AG04450 (cell line): ENCODE results near the gene NAV1. TPM values are rescaled to one million over a fixed set of nuclear protein-coding genes. Genes with fewer than 3 reads are reported as not detected.
"Not testable (repeated sequence)": the region's sequence is repeated elsewhere in the genome, so short reads cannot be mapped to it uniquely, and the experiment has no call there.

Experiments used
- CTCF ChIA-PET: fragments of 300-600, 350-600 bp; formaldehyde crosslinking; extraction: SDS; loops from one replicate; lab custom pipeline; 2022; ENCODE audit warnings: antibody characterized with exemption, inconsistent platforms; lab: Charles Lee
- POLR2A ChIA-PET: fragments of 350-600 bp; formaldehyde crosslinking; extraction: SDS; loops from one replicate; lab custom pipeline; 2021; ENCODE audit warnings: antibody characterized with exemption, inconsistent platforms; lab: Yijun Ruan, JAX
- DNase-seq: peaks from one replicate; pipeline ENCODE4 v3.0.0-alpha.2; 2011; ENCODE audit warnings: low read depth, low spot score
- H3K27ac ChIP-seq: one replicate; pipeline ENCODE4 v1.5.1; 2012; ENCODE audit warnings: low read depth, low read length, control low read depth
- H3K27me3 ChIP-seq: one replicate; pipeline ENCODE4 v1.6.0; 2012; ENCODE audit warnings: low read length; ENCODE audit not compliant: control insufficient read depth, insufficient read depth
- H3K4me3 ChIP-seq: 2 replicates; pipeline ENCODE4 v1.5.1; 2011; ENCODE audit warnings: mild to moderate bottlenecking, low read depth, low read length, control low read depth
- H3K9me3 ChIP-seq: 2 replicates; pipeline ENCODE4 v1.5.1; 2012; ENCODE audit warnings: low read length; ENCODE audit not compliant: control insufficient read depth, insufficient read depth
- CTCF ChIP-seq: IDR thresholded peaks from 2 replicates; pipeline ENCODE4 v1.5.1; 2011; ENCODE audit warnings: low read depth, low read length, control low read depth, inconsistent platforms
- polyA plus RNA-seq: library from polyadenylated mRNA; depleted of rRNA; stranded (reverse); fragments of >200 nt; gene quantifications from 2 replicates; pipeline ENCODE4 v1.2.3, GENCODE V29; 2011

Gene NAV1
- polyA plus RNA-seq, 1 experiment: 17.5 TPM

GRCh38 chr1:201515895-201516294 lies 23.0 kb upstream of the NAV1 start:
- CTCF ChIA-PET: interaction anchor here (0.5 to 8.9 kb wide), 6 partner anchors 9 to 82 kb away, joined by 3 to 135 read pairs (median 4); partner anchors contain the start of gene CSRP1
- POLR2A ChIA-PET: no interaction called here
- DNase-seq: no peak

GRCh38 chr1:201516511-201517127 lies 22.3 kb upstream of the NAV1 start:
- H3K27me3 ChIP-seq: no peaks in the 10 kb centered on the region
- H3K9me3 ChIP-seq: no peaks in the 10 kb centered on the region
- POLR2A ChIA-PET: no interaction called here
- no peak for TF ChIP-seq CTCF
- DNase-seq: no peak
- H3K27ac ChIP-seq: no peak overlapping the region
- H3K4me3 ChIP-seq: no peak overlapping the region
- CTCF ChIA-PET: interaction anchor here (0.5 to 8.9 kb wide), 6 partner anchors 9 to 83 kb away, joined by 3 to 135 read pairs (median 4); partner anchors contain the start of gene CSRP1

More at GRCh38 chr1:201515895-201516294, 23.0 kb upstream of the NAV1 start:
- no peak for TF ChIP-seq CTCF
- H3K4me3 ChIP-seq: no peak overlapping the region
- no peaks in the 10 kb centered on the region for H3K27me3 ChIP-seq
- no peak overlapping the region for H3K27ac ChIP-seq
- H3K9me3 ChIP-seq: no peaks in the 10 kb centered on the region

GRCh38 chr1:201517631-201518030 lies 21.3 kb upstream of the NAV1 start:
- TF ChIP-seq CTCF: no peak
- CTCF ChIA-PET: interaction anchor here (0.7 to 8.9 kb wide), 3 partner anchors 36 to 596 kb away, joined by 4 to 135 read pairs (median 6); no protein-coding TSS in a partner anchor

GRCh38 chr1:201518071-201518470 lies 20.9 kb upstream of the NAV1 start:
- H3K4me3 ChIP-seq: no peak overlapping the region
- ChIA-PET CTCF (interaction anchor here (0.7 to 1.6 kb wide), 2 partner anchors 36 to 596 kb away, joined by 4 to 6 read pairs; no protein-coding TSS in a partner anchor), POLR2A (interaction anchor here (0.7 kb wide), 1 partner anchor 311 kb away, joined by 6 read pairs; no protein-coding TSS in a partner anchor)
- H3K9me3 ChIP-seq: no peaks in the 10 kb centered on the region; the same call in 1 of the 2 replicates
- TF ChIP-seq CTCF: no peak
- no peak for DNase-seq
- H3K27me3 ChIP-seq: no peaks in the 10 kb centered on the region
- H3K27ac ChIP-seq: no peak overlapping the region

More at GRCh38 chr1:201517631-201518030, 21.3 kb upstream of the NAV1 start:
- no peaks in the 10 kb centered on the region for H3K27me3 ChIP-seq
- H3K4me3 ChIP-seq: no peak overlapping the region
- H3K9me3 ChIP-seq: no peaks in the 10 kb centered on the region
- POLR2A ChIA-PET: interaction anchor here (0.7 kb wide), 1 partner anchor 311 kb away, joined by 6 read pairs; no protein-coding TSS in a partner anchor
- DNase-seq: no peak
- no peak overlapping the region for H3K27ac ChIP-seq

- H3K4me3 ChIP-seq, CTCF ChIA-PET, H3K9me3 ChIP-seq, POLR2A ChIA-PET, DNase-seq, H3K27me3 ChIP-seq, H3K27ac ChIP-seq: not testable (repeated sequence)
These were observed 18.8 kb upstream of the NAV1 start for GRCh38 chr1:201520046-201520575.
